Activated naive CD8-positive, alpha-beta T cell treated with anti-CD3 and anti-CD28 coated beads, Interleukin-2, amount 50 U/mL, for 24 hours (primary cell): ENCODE measurements around the gene GABRB1.

ENCODE experiments used
- ATAC-seq: fragments of 150-1000 bp; cut with Tn5 transposase; one replicate; pipeline ENCODE4 v1.10.0; 2021
- DNase-seq: peaks from one replicate; pipeline ENCODE4 v3.0.0; 2021
- H3K27ac Mint-ChIP-seq: one replicate; pipeline ENCODE4 v1.8.0; 2021; ENCODE audit warnings: mild to moderate bottlenecking, mixed read lengths
- H3K27me3 Mint-ChIP-seq: one replicate; pipeline ENCODE4 v1.8.0; 2021; ENCODE audit warnings: mixed read lengths
- H3K36me3 Mint-ChIP-seq: one replicate; pipeline ENCODE4 v1.8.0; 2021; ENCODE audit warnings: low read depth, mixed read lengths
- H3K4me1 Mint-ChIP-seq: one replicate; pipeline ENCODE4 v1.8.0; 2021; ENCODE audit warnings: mixed read lengths
- H3K4me3 Mint-ChIP-seq: one replicate; pipeline ENCODE4 v1.8.0; 2021; ENCODE audit warnings: mild to moderate bottlenecking, moderate library complexity, mixed read lengths
- H3K9me3 Mint-ChIP-seq: one replicate; pipeline ENCODE4 v1.8.0; 2021; ENCODE audit warnings: mixed read lengths

The GABRB1 gene

GRCh38 chr4:47118192-47118929 lies 87.0 kb downstream of the GABRB1 start:
- Mint-ChIP-seq H3K9me3 (no peaks in the 10 kb centered on the region), H3K27me3 (peaks cover 3% of the 10 kb centered on the region), H3K36me3 (no peaks in the 10 kb centered on the region), H3K4me3 (no peak overlapping the region), H3K4me1 (no peaks in the 10 kb centered on the region), H3K27ac (no peak overlapping the region)
- DNase-seq (no peak), ATAC-seq (no peak)

- ATAC-seq (no peak), DNase-seq (no peak)
- no peaks in the 10 kb centered on the region for H3K9me3 Mint-ChIP-seq
- no peaks in the 10 kb centered on the region for H3K4me1 Mint-ChIP-seq
- H3K27me3 Mint-ChIP-seq = peaks cover 5% of the 10 kb centered on the region
- no peak overlapping the region for H3K4me3 Mint-ChIP-seq
- H3K27ac Mint-ChIP-seq = no peak overlapping the region
- no peaks in the 10 kb centered on the region for H3K36me3 Mint-ChIP-seq
These were observed 89.4 kb downstream of the GABRB1 start for GRCh38 chr4:47120783-47121182.

GRCh38 chr4:47122592-47123291 lies 91.4 kb downstream of the GABRB1 start:
- ATAC-seq (peak; percentile 59), DNase-seq (peak; percentile 42)
- H3K4me3 Mint-ChIP-seq = no peak overlapping the region
- H3K9me3 Mint-ChIP-seq = no peaks in the 10 kb centered on the region
- H3K36me3 Mint-ChIP-seq = no peaks in the 10 kb centered on the region
- peaks cover 5% of the 10 kb centered on the region for H3K27me3 Mint-ChIP-seq
- H3K4me1 Mint-ChIP-seq = no peaks in the 10 kb centered on the region
- H3K27ac Mint-ChIP-seq = no peak overlapping the region

- ATAC-seq (no peak), DNase-seq (no peak)
- Mint-ChIP-seq H3K27ac (no peak overlapping the region), H3K4me1 (no peaks in the 10 kb centered on the region), H3K9me3 (no peaks in the 10 kb centered on the region), H3K36me3 (no peaks in the 10 kb centered on the region), H3K4me3 (no peak overlapping the region), H3K27me3 (peaks cover 5% of the 10 kb centered on the region)
These were observed 97.6 kb downstream of the GABRB1 start for GRCh38 chr4:47128991-47129390.

DNA sequence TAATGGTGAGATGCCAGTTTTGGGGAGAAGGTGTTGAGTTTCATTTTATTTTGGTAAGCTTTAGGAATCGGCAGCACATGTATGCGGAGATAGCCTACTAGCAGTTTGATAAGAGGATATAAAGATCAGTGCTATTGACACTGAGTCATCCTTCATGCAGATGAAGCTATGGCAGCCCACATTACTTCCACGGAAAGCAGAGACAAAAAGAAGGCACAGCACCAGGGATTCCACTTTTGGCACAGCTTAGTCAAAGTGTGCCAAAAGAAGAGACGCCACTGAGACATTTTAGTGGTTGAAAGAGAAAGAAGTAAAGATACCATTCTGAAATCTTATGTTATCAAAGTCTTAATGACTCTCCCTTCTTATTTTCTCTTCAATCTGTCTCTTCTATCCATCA lies 103.8 kb downstream of the GABRB1 start:
- Mint-ChIP-seq H3K4me1 (no peaks in the 10 kb centered on the region), H3K27ac (no peak overlapping the region)
- no peak for ATAC-seq

GRCh38 chr4:47143261-47143660 lies 111.9 kb downstream of the GABRB1 start:
- DNase-seq (no peak), ATAC-seq (no peak)
- H3K9me3 Mint-ChIP-seq = no peaks in the 10 kb centered on the region
- no peaks in the 10 kb centered on the region for H3K36me3 Mint-ChIP-seq
- no peak overlapping the region for H3K4me3 Mint-ChIP-seq
- peaks cover 4% of the 10 kb centered on the region for H3K27me3 Mint-ChIP-seq
- no peak overlapping the region for H3K27ac Mint-ChIP-seq
- H3K4me1 Mint-ChIP-seq = no peaks in the 10 kb centered on the region

More for the DNA sequence above, 103.8 kb downstream of the GABRB1 start:
- Mint-ChIP-seq H3K4me3 (no peak overlapping the region), H3K36me3 (no peaks in the 10 kb centered on the region), H3K9me3 (no peaks in the 10 kb centered on the region), H3K27me3 (peaks cover 6% of the 10 kb centered on the region)
- no peak for DNase-seq

- Mint-ChIP-seq H3K4me1 (no peaks in the 10 kb centered on the region), H3K9me3 (no peaks in the 10 kb centered on the region), H3K27me3 (peaks cover 3% of the 10 kb centered on the region), H3K36me3 (no peaks in the 10 kb centered on the region), H3K4me3 (no peak overlapping the region), H3K27ac (no peak overlapping the region)
- DNase-seq (no peak), ATAC-seq (no peak)
These were observed 114.3 kb downstream of the GABRB1 start for GRCh38 chr4:47145630-47146029.

- DNase-seq = no peak
- Mint-ChIP-seq H3K9me3 (no peaks in the 10 kb centered on the region), H3K4me1 (no peaks in the 10 kb centered on the region), H3K4me3 (no peak overlapping the region), H3K27ac (no peak overlapping the region), H3K36me3 (no peaks in the 10 kb centered on the region), H3K27me3 (peaks cover 3% of the 10 kb centered on the region)
- no peak for ATAC-seq
These were observed 123.5 kb downstream of the GABRB1 start for GRCh38 chr4:47154816-47155370.

- H3K27me3 Mint-ChIP-seq = peaks cover 3% of the 10 kb centered on the region
- H3K27ac Mint-ChIP-seq = no peak overlapping the region
- no peak for DNase-seq
- no peak overlapping the region for H3K4me3 Mint-ChIP-seq
- no peaks in the 10 kb centered on the region for H3K36me3 Mint-ChIP-seq
- no peaks in the 10 kb centered on the region for H3K4me1 Mint-ChIP-seq
- no peaks in the 10 kb centered on the region for H3K9me3 Mint-ChIP-seq
- no peak for ATAC-seq
These were observed 124.6 kb downstream of the GABRB1 start for GRCh38 chr4:47155919-47156318.

DNA sequence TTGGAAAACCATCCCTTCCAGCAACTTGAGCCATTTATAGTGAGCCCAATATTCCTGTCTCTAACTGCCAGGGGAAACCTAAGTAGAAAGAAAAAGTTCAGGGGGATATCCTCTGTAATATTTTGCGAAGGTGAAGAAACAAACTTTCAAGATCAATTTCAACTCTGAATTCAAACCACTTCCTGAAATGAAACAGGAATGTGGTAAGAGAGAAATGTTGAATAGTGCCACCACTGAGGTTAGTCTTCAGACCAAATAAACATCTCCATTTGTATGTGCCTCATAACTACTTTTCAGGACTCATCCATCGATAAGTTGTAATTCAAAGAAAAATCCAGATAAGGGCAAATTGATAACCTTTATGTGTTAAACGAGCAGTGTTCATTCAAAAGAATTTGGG lies 128.7 kb downstream of the GABRB1 start:
- Mint-ChIP-seq H3K36me3 (no peaks in the 10 kb centered on the region), H3K27ac (no peak overlapping the region), H3K4me3 (no peak overlapping the region), H3K4me1 (no peaks in the 10 kb centered on the region), H3K9me3 (peaks cover under 1% of the 10 kb centered on the region), H3K27me3 (no peaks in the 10 kb centered on the region)
- no peak for DNase-seq
- no peak for ATAC-seq

DNA sequence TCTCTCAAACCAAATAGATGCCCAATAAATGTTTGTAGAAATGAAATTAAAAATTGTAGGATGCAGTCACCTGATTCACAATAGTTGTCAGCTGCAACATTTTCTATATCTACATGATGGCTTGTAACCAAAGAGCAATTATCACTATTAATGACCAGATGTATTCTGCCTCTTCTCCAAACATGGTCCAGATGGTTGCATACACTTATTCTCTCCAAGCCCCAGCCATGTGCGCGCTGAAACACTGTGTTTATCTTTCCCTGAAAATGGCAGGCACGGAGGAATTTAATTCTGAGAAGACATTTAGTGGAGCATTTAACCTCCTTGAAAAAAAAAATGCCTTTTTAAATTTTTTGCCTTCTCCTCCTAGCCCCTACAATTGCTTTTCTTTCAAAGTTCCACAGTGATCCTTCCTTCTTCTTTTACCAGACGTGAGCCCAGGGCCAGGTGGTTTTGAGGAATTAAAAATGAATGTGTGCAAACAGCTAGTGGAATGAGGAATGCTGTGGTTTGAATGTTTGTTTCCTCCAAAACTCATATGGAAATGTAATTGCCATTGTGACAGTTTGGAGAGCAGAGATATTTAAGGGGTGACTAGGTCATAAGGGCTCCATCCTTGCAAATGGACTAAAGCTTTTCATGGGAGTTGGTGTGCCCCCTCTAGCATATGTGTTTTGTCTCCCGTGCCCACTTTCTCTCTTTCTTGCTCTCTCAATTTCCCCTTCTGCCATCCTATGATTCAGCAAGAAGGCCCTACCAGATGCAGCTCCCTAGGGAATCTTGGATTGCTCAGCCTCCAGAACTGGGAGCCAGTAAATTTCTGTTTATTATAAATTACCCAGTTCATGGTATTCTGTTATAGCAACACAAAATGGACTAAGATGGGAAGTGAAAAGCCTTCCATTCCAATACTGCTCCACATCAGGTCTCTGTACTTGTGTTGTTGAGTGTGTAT lies 136.0 kb downstream of the GABRB1 start:
- no peaks in the 10 kb centered on the region for H3K27me3 Mint-ChIP-seq
- DNase-seq = no peak
- no peaks in the 10 kb centered on the region for H3K4me1 Mint-ChIP-seq
- H3K9me3 Mint-ChIP-seq = peaks cover 4% of the 10 kb centered on the region
- H3K4me3 Mint-ChIP-seq = no peak overlapping the region
- H3K36me3 Mint-ChIP-seq = no peaks in the 10 kb centered on the region
- ATAC-seq = no peak
- H3K27ac Mint-ChIP-seq = no peak overlapping the region

GRCh38 chr4:47184083-47184482 lies 152.7 kb downstream of the GABRB1 start:
- H3K9me3 Mint-ChIP-seq = no peaks in the 10 kb centered on the region

GRCh38 chr4:47185761-47186160 lies 154.4 kb downstream of the GABRB1 start:
- Mint-ChIP-seq H3K36me3 (no peaks in the 10 kb centered on the region), H3K27ac (no peak overlapping the region)
- ATAC-seq = no peak

More at GRCh38 chr4:47184083-47184482, 152.7 kb downstream of the GABRB1 start:
- Mint-ChIP-seq H3K4me1 (no peaks in the 10 kb centered on the region), H3K36me3 (no peaks in the 10 kb centered on the region), H3K27ac (no peak overlapping the region), H3K4me3 (no peak overlapping the region), H3K27me3 (peaks cover 5% of the 10 kb centered on the region)
- DNase-seq (no peak), ATAC-seq (no peak)

GRCh38 chr4:47187608-47188007 lies 156.2 kb downstream of the GABRB1 start:
- no peak for ATAC-seq
- no peak overlapping the region for H3K4me3 Mint-ChIP-seq

More at GRCh38 chr4:47185761-47186160, 154.4 kb downstream of the GABRB1 start:
- no peaks in the 10 kb centered on the region for H3K4me1 Mint-ChIP-seq
- no peak for DNase-seq
- H3K27me3 Mint-ChIP-seq = peaks cover 5% of the 10 kb centered on the region
- H3K9me3 Mint-ChIP-seq = no peaks in the 10 kb centered on the region
- H3K4me3 Mint-ChIP-seq = no peak overlapping the region

More at GRCh38 chr4:47187608-47188007, 156.2 kb downstream of the GABRB1 start:
- no peaks in the 10 kb centered on the region for H3K36me3 Mint-ChIP-seq
- H3K27me3 Mint-ChIP-seq = peaks cover 5% of the 10 kb centered on the region
- H3K9me3 Mint-ChIP-seq = no peaks in the 10 kb centered on the region
- H3K4me1 Mint-ChIP-seq = no peaks in the 10 kb centered on the region
- H3K27ac Mint-ChIP-seq = no peak overlapping the region
- DNase-seq = no peak
